Inflammatory macrophage (primary cell): ENCODE data around the gene SZRD1.

Source experiments
- DNase-seq, 2 donors: peaks; one replicate each; pipeline ENCODE4 v3.0.0-alpha.2; 2020 to 2022

SZRD1 gene

GRCh38 chr1:16367968-16368890 is 1.2 kb downstream of the SZRD1 start:
- no peak for DNase-seq

GRCh38 chr1:16369821-16370220 is 2.8 kb downstream of the SZRD1 start:
- no peak for DNase-seq

GRCh38 chr1:16371725-16372124 is 4.7 kb downstream of the SZRD1 start:
- DNase-seq, result peak; percentile 68 to 81

- DNase-seq, result no peak
Measured at GRCh38 chr1:16372535-16373285, 5.7 kb downstream of the SZRD1 start.

- DNase-seq, result no peak
Measured at GRCh38 chr1:16374266-16374665, 7.2 kb downstream of the SZRD1 start.

GRCh38 chr1:16375521-16376340 is 8.7 kb downstream of the SZRD1 start:
- DNase-seq, result no peak

- no peak for DNase-seq
Measured at GRCh38 chr1:16376971-16377370, 9.9 kb downstream of the SZRD1 start.

GRCh38 chr1:16378443-16378842 is 11.4 kb downstream of the SZRD1 start:
- no peak for DNase-seq

- DNase-seq, result no peak
Measured at GRCh38 chr1:16380868-16381267, 13.8 kb downstream of the SZRD1 start.

- no peak for DNase-seq
Measured at GRCh38 chr1:16383888-16384287, 16.8 kb downstream of the SZRD1 start.

- DNase-seq, result no peak
Measured at GRCh38 chr1:16385659-16386453, 18.8 kb downstream of the SZRD1 start.

GRCh38 chr1:16386454-16387113 is 19.5 kb downstream of the SZRD1 start:
- peak; percentile 20 to 45 for DNase-seq

GRCh38 chr1:16387201-16388188 is 20.5 kb downstream of the SZRD1 start:
- DNase-seq, result peak; percentile 43 to 57

GRCh38 chr1:16391411-16391810 is 24.4 kb downstream of the SZRD1 start:
- DNase-seq, result peak; percentile 31 to 46

GRCh38 chr1:16392740-16393569 is 25.9 kb downstream of the SZRD1 start:
- no peak for DNase-seq

GRCh38 chr1:16393570-16394521 is 26.8 kb downstream of the SZRD1 start:
- DNase-seq, result no peak

GRCh38 chr1:16394977-16395376 is 27.9 kb downstream of the SZRD1 start:
- DNase-seq, result no peak

GRCh38 chr1:16396591-16396990 is 29.5 kb downstream of the SZRD1 start:
- DNase-seq, result peak in 1 of 2 donors; percentile 26
